GM19043 (cell line): ENCODE results near the gene OPCML.

Experiments
- ATAC-seq: cut with Tn5 transposase; IDR thresholded peaks from one replicate; pipeline ENCODE4 v1.9.1; 2021; ENCODE audit warnings: low read depth; ENCODE audit not compliant: unreplicated experiment

The OPCML gene

DNA sequence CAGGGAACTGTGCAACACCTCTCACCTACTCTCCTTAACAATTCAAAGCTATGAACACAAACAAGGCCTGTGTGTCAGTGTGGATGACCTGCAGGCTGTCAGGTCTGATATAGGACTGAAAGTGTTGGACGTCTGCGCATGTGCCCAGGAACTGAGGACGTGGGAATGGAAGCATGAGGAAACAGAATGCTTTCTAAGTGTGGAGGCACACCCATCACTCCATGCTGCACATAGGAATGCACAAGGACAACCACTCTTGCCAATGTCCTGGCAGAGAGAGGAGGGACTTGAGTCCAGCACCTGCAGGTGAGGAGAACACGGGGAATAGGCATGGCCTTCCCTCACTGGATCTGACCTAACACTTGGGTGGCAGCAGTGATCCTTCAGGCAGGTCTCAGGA lies 874.3 kb downstream of the OPCML start:
- no peak for ATAC-seq

DNA sequence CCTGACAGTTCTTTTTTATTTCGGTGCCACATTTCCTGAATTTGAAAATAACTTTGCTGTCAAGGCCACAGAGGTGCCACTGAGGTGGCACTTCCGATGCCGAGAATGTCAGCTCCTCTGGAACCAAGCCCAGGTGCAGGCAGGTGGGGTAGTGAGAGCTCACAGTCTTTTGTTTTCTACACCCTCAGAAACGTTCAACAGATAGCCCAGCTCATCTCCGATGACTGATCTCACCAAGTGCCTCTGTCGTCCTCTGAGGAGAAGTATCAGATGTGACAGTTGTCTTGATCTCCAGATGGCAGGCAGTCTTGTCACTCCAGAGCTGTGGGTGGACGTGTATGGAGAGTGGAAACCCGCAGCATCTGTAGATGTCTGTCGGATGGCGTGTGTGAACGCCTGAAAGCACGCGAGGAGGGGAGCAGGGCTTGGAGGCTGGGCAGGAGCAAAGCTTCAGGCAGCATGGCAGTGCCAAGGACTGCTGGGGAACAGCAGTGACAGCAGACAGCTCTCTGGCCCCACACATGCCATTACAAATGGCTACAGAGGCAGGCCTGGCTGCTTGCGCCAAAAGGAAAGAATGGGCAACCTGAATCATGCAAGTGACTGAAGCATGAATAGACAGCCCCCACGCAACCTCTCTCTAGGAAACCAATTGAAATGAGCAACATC lies 877.0 kb downstream of the OPCML start:
- ATAC-seq, result no peak

DNA sequence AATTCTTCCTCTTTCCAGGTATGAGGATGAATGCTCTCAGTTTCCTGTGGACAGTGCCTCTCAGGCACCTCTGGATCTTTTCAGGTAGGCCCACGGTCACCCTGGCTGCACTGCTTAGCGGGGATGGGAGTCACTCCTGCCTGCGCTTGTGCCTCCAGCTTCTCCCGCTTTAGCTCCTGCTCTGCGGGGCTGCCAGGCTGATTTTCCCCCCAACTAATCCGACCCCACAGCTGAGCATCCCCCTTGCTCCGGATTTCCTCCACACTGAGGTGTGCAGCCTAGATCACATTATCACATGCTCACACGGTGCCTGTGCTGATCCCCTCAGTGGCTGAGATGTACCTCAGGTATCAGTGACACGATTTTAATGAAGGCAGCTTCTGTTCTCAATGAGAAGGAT lies 879.1 kb downstream of the OPCML start:
- no peak for ATAC-seq

DNA sequence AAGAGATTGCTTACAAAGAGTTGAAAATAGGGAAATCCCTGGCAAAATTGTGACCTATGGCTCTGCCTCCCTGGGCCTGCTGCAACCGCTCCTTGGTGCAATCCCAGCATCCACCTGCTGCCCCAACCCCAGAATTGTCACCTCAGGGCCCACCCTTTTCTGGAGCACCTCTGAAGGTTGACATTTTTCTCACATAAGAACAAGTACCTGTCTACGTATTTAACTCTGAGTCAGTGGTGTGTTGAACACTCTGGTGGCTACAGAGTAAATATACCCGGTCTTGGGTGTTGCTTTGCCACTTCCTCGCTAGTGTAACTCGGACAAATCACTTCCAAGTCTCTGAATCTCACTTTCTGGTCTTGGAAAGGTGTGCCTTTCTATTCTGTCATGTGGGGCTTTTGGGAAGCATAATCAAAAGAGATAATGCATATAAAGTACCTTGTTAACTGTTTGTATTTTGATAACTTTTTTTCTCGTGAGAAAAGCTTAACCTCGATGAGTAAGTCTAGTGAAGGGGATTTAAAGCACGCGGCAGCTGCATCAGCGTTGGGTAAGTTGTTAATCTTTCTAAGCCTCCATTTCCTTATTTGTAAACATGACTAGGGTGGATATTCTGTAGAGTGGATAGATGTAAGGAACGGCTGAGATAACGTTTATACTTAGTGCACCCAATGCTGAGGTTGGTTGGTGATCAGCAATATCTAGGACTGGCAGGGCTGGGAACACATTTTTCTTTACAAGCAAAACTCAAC lies 881.2 kb downstream of the OPCML start:
- ATAC-seq, result no peak

DNA sequence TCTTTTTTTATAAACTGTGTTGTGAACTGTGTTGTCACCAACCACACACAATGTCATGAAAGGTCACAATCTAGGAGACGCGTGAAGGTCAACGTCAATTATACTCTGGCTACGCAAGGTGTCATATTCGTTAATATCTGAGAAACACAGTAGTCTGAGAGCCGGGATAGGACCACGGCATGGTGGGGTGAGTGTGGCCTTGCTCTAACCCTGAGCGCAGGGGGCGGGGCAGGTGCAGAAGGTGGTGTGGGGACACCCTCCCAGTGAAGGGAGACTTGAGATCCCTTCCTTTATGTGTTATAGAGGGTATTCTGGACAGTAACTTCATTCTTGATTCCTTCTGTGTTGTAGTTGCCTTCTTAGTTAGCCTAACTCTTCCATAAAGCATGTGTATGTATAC lies 883.0 kb downstream of the OPCML start:
- ATAC-seq, result no peak

DNA sequence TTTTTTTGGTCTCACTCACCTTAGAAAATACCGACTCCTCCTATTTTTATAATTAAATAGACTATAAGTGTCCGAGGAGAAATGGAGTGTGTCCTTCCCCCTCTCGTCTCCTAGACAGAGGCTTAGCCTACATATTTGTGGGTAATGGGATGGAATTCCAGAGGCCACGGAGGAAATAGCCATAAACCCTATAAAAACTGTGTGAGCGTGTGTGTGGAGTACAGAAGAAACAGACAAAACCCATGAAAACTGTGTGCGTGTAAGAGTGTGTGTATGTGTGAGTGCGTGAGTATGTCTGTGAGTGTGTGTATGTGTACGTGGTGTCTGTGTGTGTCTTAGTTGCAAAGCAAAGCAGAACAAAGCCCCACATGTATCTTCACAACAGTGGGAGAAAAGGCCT lies 883.5 kb downstream of the OPCML start:
- ATAC-seq, result no peak

DNA sequence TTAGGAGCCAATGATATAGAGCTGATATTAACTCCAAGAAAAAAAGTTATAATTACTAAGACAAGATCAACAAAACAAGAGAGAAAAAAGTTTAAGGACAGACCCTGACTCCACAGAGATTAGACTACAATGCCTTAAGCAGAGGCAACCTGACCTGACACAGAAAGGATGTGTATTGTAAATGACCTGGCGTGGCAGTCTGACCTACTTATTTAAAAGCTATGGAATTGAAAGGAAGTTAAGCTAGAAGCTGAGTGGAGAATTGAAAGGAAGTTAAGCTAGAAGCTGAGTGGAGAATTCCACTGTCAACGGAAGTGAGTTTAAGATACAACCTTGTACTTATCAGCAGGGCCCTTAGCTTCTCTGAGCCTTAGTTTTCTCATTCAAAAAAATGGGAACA lies 885.4 kb downstream of the OPCML start:
- no peak for ATAC-seq

DNA sequence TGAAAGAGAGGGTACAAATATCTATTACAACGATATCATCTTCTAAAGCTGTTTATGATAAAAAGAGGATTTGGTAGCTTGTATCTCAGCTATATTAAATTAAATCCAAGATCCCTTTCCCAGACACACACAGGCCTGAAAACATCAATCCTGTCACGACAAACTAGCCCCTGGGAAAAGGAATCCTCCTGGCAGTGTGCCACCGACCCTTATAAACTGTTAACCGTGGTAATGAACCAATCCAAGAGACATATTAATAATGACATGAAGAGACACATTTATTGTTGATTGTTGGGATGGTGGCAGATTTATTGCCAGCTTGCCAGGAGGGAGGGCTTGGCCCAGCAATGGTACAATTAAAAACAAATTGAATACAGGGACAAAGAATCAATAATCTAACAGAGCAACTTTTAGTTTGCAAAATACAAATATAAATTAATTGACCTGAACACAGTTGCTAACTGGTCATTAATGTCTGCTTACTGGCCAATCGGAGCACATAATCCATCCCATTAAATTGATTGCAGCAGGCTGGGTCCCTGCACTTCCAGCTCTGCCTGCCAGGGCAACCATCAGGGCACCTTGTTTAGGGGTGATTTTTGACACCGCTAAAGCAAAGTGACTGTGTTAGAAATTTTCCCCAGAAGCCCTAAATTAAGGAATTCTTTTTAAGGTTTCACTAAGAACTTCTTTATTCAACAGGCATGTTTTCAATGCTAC lies 887.6 kb downstream of the OPCML start:
- ATAC-seq, result no peak

DNA sequence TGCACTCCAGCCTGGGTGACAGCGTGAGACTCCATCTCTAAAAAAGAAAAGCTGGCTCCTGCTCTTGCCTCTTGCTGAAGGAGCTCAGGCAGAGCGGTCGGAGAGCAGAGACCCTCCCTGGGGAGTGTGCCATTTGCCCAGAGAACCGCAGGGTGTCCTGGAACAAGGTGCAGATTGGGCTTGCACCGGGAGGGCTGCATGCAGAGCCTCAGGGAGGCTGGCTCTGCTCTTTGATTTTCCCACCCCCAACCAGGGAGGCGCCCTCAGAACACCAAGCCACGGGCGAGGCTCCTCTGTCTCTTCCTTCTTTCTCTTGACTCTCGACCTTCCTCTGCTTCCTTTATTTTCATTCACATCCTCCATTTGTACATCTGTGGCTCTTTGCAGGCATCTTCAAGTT lies 889.1 kb downstream of the OPCML start:
- no peak for ATAC-seq

DNA sequence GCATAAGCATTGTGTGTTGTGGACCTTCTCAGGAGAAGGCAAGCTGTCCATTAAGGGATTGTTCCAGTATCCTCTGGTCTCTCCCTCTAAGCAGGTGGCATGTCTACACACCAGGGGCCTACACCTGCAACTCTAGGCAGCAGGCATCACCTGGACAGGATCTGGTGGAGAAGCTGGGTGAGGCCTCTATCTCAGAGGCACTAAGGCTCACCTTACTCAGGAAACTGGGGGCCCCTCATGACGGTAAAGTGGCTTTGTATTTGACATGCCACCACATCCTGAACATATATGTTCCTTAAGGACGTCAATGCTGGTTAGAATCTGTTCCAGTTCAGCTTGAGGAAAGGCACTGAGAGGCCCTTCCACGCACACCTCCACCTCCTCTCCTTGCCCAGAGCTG lies 891.3 kb downstream of the OPCML start:
- no peak for ATAC-seq

DNA sequence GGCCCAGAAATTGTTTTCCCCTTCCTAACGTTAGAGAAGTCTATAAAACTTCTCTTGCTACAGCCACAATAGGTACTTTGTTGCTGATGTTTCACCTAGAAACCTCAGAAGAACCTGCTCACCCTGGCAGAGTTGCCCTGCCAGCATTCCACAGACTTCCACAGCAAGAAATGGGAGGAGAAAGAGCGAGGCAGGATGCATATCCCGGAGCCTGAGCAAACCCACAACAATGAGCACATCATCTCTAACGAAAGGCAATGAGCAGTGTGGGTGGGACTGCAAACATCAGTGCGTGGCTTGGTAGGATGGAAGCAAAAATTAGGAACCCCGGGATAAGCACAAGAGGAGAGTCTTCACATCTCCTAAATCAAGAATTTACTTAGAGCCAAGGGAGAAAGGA lies 892.3 kb downstream of the OPCML start:
- no peak for ATAC-seq

DNA sequence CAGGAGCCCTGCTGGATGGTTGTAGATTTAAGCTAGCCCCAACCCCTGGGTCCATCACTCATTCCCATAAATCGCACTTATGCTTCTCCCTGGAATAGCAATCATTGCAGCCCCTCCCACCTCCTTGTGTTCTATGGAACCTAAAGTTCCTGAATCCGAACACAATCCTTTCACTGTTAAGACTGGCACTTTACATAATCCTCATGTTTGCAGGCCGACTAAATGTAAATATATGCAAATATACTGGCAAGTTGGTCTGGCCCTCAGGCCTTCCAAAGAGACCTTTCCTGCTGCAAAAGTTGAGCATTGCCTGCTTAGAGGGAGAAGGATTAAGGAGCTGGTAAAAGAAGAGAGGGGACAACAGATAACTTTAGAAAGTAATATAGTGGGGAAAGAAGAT lies 892.9 kb downstream of the OPCML start:
- no peak for ATAC-seq

DNA sequence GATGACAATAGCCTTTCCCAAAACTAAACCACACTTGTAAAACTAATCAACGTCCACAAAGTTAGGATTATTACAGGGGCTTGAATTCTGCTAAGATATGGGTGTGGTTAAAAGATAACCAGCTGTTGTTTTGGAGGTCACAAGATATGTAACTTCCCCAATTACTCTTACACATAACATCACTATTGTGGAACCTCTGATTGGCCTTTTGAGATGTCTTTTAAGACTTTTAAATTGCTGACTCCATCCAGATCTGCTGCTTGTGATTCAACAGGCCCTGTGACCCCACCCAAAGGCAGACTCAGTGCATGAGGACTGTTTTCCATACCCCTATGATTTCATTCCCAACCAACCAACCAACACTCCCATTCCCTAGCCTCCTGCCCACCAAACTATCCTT lies 893.9 kb downstream of the OPCML start:
- ATAC-seq, result no peak

DNA sequence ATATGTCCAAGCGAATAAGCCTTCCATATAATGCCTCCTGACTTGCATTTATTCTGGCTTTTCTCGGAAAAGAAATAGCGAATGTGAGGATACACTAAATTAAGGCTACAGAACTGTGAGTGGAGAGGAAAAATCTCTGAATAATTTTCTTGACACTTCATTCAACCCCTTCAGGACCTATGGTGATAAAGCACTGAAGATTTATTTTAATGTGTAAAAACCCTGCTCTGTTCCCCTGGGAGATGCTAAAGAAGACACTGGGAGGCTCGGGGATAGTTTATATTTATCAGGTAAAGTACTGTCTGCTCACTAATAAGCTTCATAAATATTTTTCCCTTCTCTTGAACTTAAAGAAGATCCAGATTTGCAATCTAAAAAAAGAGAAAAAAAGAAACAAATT lies 895.8 kb downstream of the OPCML start:
- no peak for ATAC-seq

DNA sequence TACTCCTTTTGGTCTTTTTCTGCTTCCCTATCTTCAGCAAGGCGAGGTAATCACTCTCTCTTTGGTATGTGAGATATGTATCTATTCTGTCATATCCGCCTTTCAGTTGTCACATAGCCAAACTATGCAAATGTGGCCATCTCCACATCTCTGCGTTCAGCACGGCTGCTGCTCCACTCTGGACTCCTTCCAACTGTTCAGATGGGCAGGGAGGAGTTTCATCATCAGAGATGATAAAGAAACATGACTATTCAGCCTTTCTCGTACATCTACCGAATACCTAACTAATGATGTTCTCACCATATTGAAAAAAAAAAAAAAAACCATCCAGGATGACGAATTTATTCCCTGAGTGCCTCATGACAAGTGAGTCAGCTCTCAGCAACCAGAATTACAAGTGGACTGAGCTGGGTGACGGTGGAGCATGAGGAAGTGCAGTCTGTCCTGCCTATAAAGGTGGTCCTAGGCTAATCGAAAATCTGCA lies 899.6 kb downstream of the OPCML start:
- no peak for ATAC-seq

DNA sequence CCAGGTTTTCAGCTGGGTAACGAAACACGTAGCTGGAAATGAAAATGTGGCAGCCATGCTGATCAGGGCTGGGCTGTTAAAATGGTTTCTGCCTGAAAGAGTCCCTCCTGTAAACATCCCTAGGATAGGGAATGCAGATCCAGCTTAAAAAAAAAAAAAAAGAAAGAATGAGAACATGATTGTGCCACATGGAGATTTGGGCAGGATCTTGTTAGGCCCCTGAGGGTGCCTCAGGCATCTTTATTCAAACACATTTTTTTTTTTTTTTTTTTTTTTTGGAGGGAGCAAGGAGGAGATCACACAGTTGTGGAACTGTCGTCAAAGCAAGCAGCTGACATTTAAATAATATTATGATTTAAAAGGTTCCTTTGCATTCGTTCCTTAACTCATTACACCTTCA lies 900.3 kb downstream of the OPCML start:
- ATAC-seq, result no peak

DNA sequence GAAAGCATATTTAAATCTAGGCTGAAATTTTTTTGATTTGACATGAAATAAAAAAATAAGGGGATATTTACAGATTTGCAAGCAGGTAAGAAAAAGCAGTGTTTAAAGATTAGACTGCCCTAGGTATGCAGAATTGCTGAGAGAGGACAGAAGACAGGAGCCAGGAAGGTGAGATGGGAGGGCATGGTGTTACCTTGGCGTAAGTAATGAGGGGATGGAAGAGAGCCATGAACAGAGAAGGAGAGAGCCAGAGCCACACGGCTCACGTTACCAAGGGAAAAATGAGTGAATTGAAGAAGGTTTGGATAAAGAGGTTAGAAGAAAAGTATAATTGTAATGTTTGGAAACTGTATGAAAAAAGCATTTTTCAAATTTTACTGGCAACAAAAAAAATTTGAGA lies 904.3 kb downstream of the OPCML start:
- ATAC-seq, result no peak

DNA sequence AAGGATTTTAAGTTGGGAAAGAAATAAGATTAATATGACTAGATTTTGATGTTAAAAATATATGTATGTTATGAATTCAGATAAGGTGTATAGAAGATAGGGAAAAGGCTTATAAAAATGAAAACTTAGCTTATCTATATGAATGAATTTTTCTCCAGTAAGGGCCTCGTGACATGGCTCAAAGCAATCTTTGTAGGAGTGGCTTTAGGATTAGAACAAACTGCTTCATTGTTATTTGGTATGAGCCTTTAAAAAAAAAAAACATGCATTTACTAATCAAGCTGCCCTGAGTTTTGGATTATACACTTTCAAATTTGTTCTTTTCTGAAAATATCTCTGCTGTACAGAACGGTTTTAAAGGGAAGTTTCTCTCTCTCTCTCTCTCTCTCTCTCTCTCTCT lies 905.9 kb downstream of the OPCML start:
- no peak for ATAC-seq

DNA sequence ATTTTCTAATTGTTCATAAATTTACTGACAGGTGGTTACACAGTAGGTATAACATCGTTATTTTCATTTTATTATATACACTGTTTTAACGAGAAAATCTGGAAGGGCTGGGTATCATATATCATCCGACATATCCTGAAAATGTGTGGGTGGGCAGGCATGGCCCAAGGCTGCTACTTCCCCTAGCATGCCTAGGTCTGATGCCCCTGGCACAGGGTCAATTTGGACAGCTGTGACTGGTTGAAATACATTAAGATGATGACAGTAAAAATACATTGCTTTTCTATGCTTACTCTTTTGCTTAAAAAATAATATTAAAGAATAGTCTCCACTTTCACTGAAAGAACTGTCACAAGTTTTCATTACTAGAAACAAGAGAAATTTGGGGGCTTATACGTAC lies 908.8 kb downstream of the OPCML start:
- ATAC-seq, result no peak

DNA sequence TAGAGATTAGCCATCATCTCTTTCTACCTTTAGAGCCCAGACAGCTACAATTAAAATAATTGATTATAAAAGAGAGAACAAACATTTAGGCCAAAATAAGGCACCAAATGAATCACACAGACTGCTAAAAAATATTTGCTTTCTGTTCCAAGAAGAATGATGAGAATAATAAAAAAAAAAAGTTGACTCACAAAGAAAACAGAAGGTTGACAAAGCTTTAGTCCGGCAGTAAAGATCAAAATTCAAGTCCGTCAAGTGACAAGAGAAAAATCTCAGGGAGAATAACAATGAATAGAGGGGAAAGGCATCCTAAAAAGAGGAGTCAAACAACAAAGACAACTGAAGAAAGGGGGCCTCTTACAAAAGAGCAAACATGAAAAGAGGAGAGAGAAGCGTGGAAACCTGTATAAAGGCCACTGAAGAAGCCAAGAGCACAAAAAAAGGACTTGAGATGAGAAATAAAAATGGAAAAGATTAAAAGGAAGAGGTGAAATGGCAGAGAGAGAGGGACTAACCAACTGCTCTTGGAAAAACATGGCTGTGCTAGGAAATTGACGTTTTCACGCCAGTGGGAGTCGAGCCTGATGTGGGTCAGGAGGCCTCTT lies 910.2 kb downstream of the OPCML start:
- ATAC-seq, result no peak

DNA sequence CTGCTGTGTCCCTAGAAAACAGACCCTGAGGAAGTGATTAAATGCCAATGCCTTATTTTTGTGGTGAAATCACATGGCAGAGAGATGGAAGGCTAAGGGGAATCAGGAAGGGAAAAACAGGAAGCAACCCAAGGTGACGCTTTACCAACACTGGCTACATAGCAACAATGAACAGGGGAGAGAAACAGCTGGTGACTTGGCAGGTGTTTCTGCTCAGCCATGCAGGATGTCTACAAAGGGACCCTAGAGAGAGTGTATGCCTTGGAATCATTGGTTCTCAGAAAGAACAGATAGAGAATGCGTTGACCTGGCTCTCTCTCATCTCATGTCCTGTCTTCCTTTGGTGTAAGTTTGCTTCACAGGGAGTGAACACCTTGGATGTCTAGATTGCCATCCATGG lies 911.9 kb downstream of the OPCML start:
- no peak for ATAC-seq
